ENCODE data around the gene DDX23.

- no peak for TF ChIP-seq CTCF (IDR thresholded peaks at IDR 0.05)
- TF ChIP-seq POLR2A (IDR thresholded peaks at IDR 0.05), result no peak
- no peak for TF ChIP-seq POLR2AphosphoS5 (IDR thresholded peaks at IDR 0.05)
These were observed 40.4 kb downstream of the DDX23 start for GRCh38 chr12:48811437-48812090.

All from breast epithelium (tissue), 3 donors.